Esophagus squamous epithelium (tissue), 5 donors: ENCODE measurements around the gene ARHGEF25. TPM values are rescaled to one million over a fixed set of nuclear protein-coding genes. Genes with fewer than 3 reads are reported as not detected.

ENCODE experiments used
- DNase-seq: peaks from one replicate; lab custom pipeline; 2025; lab: John Stamatoyannopoulos, UW
- H3K27ac ChIP-seq, 4 donors: fragments of 200-600 bp; sonication (generic); one replicate each; pipeline ENCODE4 v1.5.1; 2016 to 2019; ENCODE audit warnings: mild to moderate bottlenecking in 1 of 4
- H3K27me3 ChIP-seq, 4 donors: fragments of 200-600 bp; sonication (generic); 1 replicate in 3 of 4; 2 replicates in 1 of 4; pipeline versions ENCODE4 v1.5.1 to v1.6.0; 2017 to 2021; ENCODE audit warnings: antibody characterized with exemption in 1 of 4
- H3K36me3 ChIP-seq, 3 donors: fragments of 200-600 bp; sonication (generic); one replicate each; pipeline ENCODE4 v1.5.1; 2016 to 2019
- H3K4me1 ChIP-seq, 3 donors: fragments of 200-600 bp; sonication (generic); one replicate each; pipeline ENCODE4 v1.5.1; 2017 to 2019
- H3K4me3 ChIP-seq, 4 donors: fragments of 200-600 bp; sonication (generic); 1 replicate in 3 of 4; 2 replicates in 1 of 4; pipeline ENCODE4 v1.5.1; 2016 to 2019; ENCODE audit warnings: mild to moderate bottlenecking in 2 of 4, moderate library complexity in 1 of 4
- H3K9me3 ChIP-seq, 3 donors: fragments of 200-600 bp; sonication (generic); one replicate each; pipeline ENCODE4 v1.5.1; 2016 to 2019
- CTCF ChIP-seq, 6 experiments: fragments of 450-650 bp in 4 of 6; fragments of 200-600 bp in 2 of 6; sonication (generic) in 2 of 6; IDR thresholded peaks; one replicate each; pipeline ENCODE4 v1.5.1; 2016 to 2019; ENCODE audit warnings: antibody characterized with exemption in 6 of 6, mild to moderate bottlenecking in 4 of 6, moderate library complexity in 4 of 6
- POLR2A ChIP-seq, 4 donors: fragments of 450-650 bp; IDR thresholded peaks; one replicate each; pipeline ENCODE4 v1.6.1; 2017; ENCODE audit warnings: antibody characterized with exemption in 4 of 4, mild to moderate bottlenecking in 4 of 4, moderate library complexity in 3 of 4
- WGBS, 2 donors: methylation state at CpG; one replicate each; pipeline ENCODE4 v1.1.5; 2018; 5-methylcytosine and 5-hydroxymethylcytosine counted together
- intact Hi-C: fragments of 100-400 bp; cut with DNase I; formaldehyde crosslinking; loops from one replicate; pipeline ENCODE4 v1.15.0; 2022
- total RNA-seq, 4 donors: library from RNA; depleted of rRNA; stranded (reverse); fragments of >200 nt; gene quantifications; one replicate each; pipeline ENCODE4 v1.1.0, GENCODE V29; 2016
- donor health status: DM: yes; HTN: yes; CAD: no.

The ARHGEF25 gene
- total RNA-seq, 4 donors from 2014 or later: 0.76 to 27.7 (median 6.2) TPM

GRCh38 chr12:57622293-57623245, 11.3 kb downstream of the ARHGEF25 start:
- no peak overlapping the region for H3K4me3 ChIP-seq
- H3K27ac ChIP-seq: no peak overlapping the region
- intact Hi-C loops: loop anchor here (5.0 kb wide), 1 partner anchor 40 kb away; no protein-coding TSS in a partner anchor
- TF ChIP-seq POLR2A (IDR thresholded peaks at IDR 0.05) (no peak), CTCF (IDR thresholded peaks at IDR 0.05) (no peak)
- no peak for DNase-seq
- WGBS, 2 donors: 76 to 79% methylated on average over 7 of the region's 9 CpGs
- H3K36me3 ChIP-seq: no peaks in the 10 kb centered on the region
- no peaks in the 10 kb centered on the region for H3K9me3 ChIP-seq
- peaks cover 24 to 100% (median 30%) of the 10 kb centered on the region in 4 donors for H3K27me3 ChIP-seq
- H3K4me1 ChIP-seq: peaks cover 11 to 37% (median 19%) of the 10 kb centered on the region in 3 donors

- Histone ChIP-seq H3K27me3 (peaks cover 26 to 100% (median 35%) of the 10 kb centered on the region in 4 donors), H3K36me3 (no peaks in the 10 kb centered on the region), H3K4me1 (peaks cover 11 to 43% (median 19%) of the 10 kb centered on the region in 3 donors), H3K27ac (no peak overlapping the region), H3K4me3 (no peak overlapping the region), H3K9me3 (no peaks in the 10 kb centered on the region)
- no peak for TF ChIP-seq CTCF (IDR thresholded peaks at IDR 0.05)
- no peak for TF ChIP-seq POLR2A (IDR thresholded peaks at IDR 0.05)
- intact Hi-C loops: loop anchor here (5.0 kb wide), 1 partner anchor 41 kb away; no protein-coding TSS in a partner anchor
- no peak for DNase-seq
- WGBS, 2 donors: 80% methylated on average over 2 of the region's 2 CpGs
These were observed 12.2 kb downstream of the ARHGEF25 start for GRCh38 chr12:57623385-57623784.

- H3K4me1 ChIP-seq: peaks cover 11 to 43% (median 19%) of the 10 kb centered on the region in 3 donors
- H3K9me3 ChIP-seq: no peaks in the 10 kb centered on the region
- H3K4me3 ChIP-seq: no peak overlapping the region
- H3K36me3 ChIP-seq: no peaks in the 10 kb centered on the region
- intact Hi-C loops: loop anchor here (5.0 kb wide), 1 partner anchor 42 kb away; no protein-coding TSS in a partner anchor
- no peak for DNase-seq
- 71 to 72% methylated on average over 3 to 4 of the region's 5 CpGs for WGBS, 2 donors
- peaks cover 26 to 100% (median 35%) of the 10 kb centered on the region in 4 donors for H3K27me3 ChIP-seq
- TF ChIP-seq CTCF (IDR thresholded peaks at IDR 0.05) (no peak), POLR2A (IDR thresholded peaks at IDR 0.05) (no peak)
- no peak overlapping the region for H3K27ac ChIP-seq
These were observed 12.7 kb downstream of the ARHGEF25 start for GRCh38 chr12:57623811-57624390.

GRCh38 chr12:57624441-57625220, 13.4 kb downstream of the ARHGEF25 start:
- DNase-seq: no peak
- Histone ChIP-seq H3K4me1 (peaks cover 11 to 37% (median 15%) of the 10 kb centered on the region in 3 donors), H3K27me3 (peaks cover 26 to 100% (median 34%) of the 10 kb centered on the region in 4 donors), H3K27ac (no peak overlapping the region), H3K4me3 (no peak overlapping the region), H3K9me3 (no peaks in the 10 kb centered on the region), H3K36me3 (no peaks in the 10 kb centered on the region)
- intact Hi-C loops: loop anchor here (5.0 kb wide), 1 partner anchor 42 kb away; no protein-coding TSS in a partner anchor
- no peak for TF ChIP-seq POLR2A (IDR thresholded peaks at IDR 0.05)
- TF ChIP-seq CTCF (IDR thresholded peaks at IDR 0.05): no peak
- WGBS, 2 donors: 88 to 93% methylated on average over 3 of the region's 8 CpGs
